ENCODE data around the gene KCNH4. TPM values are rescaled to one million over a fixed set of nuclear protein-coding genes. Genes with fewer than 3 reads are reported as not detected.
"Not testable (repeated sequence)": the region's sequence is repeated elsewhere in the genome, so short reads cannot be mapped to it uniquely, and the experiment has no call there.

KCNH4 gene
- total RNA-seq (2014; rRNA removed; shearing (Covaris generic)) = 0.12 TPM in 1 of 2 replicates, not detected in the other

DNA sequence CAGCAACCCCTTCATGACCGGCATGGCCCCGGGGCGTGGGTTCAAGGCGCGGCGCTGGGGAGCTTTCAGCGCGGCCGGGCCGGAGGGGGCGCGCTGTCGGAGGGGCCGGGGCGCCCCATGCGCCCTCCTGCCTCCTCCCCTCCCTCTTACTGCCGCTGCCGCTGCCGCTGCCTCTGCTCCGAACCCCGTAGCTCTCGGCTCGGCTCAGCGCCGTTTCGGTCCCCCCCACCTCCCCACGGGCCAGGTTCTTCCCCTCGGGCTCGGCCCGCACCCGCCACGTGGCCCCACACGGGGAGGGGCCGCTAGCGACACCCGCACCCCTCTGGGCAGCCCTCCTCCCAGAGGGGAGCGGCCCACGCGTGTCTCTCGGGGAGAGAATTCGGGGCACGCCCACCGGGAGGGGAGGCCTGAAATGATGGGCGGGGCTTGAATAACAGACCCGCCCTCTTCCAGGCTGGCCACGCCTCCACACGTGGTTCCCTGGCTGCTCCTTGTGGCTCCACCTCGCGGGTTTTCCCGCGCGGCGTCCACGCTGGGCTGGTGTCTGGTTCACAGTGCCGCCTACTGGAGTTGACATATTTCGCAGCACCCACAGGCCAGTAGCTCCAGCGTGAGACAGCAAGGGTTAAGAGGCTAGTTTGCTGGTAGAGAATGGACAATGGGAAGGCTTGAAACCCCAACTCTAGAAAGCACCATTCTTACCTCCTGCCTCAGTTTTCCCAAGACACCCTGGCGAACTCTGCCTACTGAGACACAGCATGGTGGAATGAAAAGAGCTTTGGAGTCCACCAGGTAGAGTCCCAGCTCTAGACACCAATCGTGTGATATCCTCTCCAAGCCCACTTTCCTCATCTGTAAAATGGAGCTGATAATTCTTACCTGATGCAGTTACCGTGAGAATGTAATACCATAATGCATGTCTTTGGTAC is at the start of gene KCNH4:
Gene KCNH4, minus strand, starts transcription at position 221 of the 929 bp plus-strand sequence. Its CDS starts 197 bp downstream, at position 24.
- peak; percentile 72 for DNase-seq (ENCODE audit: low read depth)

DNA sequence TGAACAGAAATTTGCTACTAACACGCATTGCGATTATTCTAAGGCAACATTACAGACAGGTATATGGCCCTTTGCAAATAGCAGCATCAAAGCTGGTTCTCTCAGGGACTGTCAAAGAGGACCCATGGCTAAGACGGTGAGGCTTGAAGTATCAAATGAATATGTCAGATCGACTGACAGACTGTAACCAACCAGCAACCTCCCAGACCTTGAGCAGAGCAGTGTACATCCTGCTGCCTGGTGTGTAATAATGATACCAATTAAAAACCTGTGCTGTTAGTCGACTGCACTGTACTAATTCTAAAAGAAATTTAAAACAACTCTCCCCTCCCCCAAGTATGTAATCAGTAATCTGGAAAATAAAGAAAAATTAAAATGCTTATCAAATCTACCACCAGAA is 49.3 kb upstream of the KCNH4 start:
- no peak for DNase-seq (ENCODE audit: low read depth)

GRCh38 chr17:42227849-42228700 is 47.1 kb upstream of the KCNH4 start:
- DNase-seq (ENCODE audit: low read depth) = no peak

DNA sequence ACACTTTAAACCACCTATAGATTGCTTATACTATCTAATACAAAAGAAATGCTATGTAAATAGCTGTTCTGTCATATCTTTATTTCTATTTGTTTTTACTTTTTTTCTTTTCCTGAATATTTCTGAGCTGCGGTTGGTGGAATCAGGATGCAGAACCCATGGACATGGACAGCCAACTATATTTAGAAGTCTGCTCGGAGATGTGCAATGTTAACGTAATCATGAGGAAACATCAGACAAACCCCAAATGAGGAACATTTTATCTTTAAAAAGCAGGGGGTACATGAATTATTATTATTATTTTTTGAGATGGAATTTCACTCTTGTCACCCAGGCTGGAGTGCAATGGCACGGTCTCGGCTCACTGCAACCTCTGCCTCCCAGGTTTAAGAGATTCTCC is 44.7 kb upstream of the KCNH4 start:
- no peak for DNase-seq (ENCODE audit: low read depth)

- DNase-seq (ENCODE audit: low read depth) = no peak
Measured at GRCh38 chr17:42224651-42225050, 43.7 kb upstream of the KCNH4 start.

GRCh38 chr17:42221886-42222745 is 41.2 kb upstream of the KCNH4 start:
- peak; percentile 20 for DNase-seq (ENCODE audit: low read depth)

DNA sequence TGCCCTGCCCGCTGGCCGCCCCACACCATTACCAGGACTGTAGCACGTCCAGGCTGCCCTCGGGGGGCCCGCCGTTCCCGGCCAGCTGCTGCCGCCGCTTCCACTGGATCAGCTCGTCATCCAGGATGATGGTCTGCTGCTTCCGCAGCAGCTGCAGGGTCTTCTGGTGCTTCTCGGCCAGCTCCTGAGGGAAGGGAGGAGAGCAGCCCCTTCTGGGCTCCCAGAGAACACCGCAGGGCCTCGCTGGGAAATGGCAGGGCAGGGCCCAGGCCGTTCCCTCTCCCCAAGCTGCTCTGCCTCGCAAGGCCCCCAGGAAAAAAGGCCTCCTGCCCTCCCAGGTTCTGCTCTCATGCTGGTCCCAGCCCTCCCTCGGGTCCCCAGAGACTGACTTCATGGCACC is 38.3 kb upstream of the KCNH4 start:
- DNase-seq (ENCODE audit: low read depth) = not testable (repeated sequence)

GRCh38 chr17:42214156-42214555 is 33.2 kb upstream of the KCNH4 start:
- no peak for DNase-seq (ENCODE audit: low read depth)

DNA sequence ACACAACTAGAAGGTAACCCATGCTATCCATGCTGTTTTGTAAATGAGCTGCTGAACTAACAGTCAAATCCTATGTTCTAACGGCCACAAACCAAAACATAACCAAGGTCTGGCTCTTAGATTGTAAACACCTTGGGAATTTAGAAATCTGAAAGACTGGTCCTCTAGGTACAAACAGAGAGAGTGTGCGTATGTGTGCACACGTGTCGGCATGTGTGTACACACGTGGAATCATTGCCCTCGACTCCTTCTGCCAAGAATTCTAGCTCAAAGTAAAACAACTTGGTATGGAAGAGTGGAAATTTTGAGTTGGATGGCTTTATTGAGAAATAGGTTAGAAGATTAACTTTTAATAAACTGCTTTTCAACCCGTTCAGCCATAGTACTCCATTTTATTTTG is 31.4 kb upstream of the KCNH4 start:
- no peak for DNase-seq (ENCODE audit: low read depth)

DNA sequence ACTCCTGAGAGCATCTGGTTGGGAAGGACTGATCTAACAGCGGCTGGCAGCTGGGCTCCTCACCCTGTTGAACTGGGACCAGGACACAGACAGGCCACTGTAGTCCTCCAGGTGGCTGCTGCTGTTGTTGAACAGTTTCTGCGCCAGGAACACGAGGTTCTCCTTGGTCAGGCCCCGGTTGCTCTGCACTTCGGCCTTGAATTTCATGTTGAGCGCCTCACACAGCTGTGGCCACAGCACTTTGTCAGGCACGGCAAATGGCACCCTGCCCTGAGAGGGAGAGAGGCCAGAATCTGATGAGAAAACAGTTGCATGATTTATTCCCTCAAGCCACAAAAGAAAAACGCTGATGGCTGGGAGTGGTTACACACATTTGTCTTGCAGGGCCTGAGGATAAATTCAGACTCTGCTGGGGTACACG is 31.0 kb upstream of the KCNH4 start:
- DNase-seq (ENCODE audit: low read depth) = peak; percentile 17

GRCh38 chr17:42210046-42210445 is 29.1 kb upstream of the KCNH4 start:
- no peak for DNase-seq (ENCODE audit: low read depth)

DNA sequence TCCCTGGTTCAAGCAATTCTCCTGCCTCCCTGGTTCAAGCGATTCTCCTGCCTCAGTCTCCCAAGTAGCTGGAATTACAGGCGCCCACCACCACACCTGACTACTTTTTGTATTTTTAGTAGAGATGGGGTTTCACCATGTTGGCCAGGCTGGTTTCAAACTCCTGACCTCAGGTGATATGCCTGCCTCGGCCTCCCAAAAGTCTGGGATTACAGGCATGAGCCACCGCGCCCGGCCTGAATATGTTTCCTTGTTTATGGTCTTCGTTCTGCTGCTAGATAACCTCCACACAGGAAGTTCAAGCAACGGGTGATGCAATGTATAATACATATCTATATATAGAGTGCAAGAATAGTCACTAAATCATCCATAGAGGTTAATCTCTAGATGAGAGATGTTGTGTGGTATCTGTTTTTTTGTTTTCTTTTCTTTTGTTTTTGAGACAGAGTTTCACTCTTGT is 25.2 kb upstream of the KCNH4 start:
- DNase-seq (ENCODE audit: low read depth) = not testable (repeated sequence)

- DNase-seq (ENCODE audit: low read depth) = no peak
Measured at GRCh38 chr17:42203354-42203753, 22.4 kb upstream of the KCNH4 start.

DNA sequence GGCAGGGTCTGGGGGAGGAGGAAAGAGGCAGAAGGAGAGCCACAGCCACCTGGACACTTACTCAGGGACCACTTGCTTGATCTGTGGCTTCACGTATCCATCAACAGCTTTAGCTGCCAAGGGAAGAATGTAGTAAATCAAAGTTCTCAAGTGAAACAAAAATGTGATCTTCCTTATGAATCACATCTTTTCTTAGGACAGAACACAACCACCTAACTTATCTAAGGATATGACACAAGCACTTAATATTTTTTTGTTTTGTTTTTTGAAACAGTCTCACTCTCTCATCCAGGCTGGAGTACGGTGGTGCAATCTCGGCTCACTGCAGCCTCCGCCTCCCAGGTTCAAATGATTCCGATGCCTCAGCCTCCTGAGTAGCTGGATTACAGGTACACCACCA is 21.8 kb upstream of the KCNH4 start:
- DNase-seq (ENCODE audit: low read depth) = no peak

GRCh38 chr17:42202159-42202558 is 21.2 kb upstream of the KCNH4 start:
- DNase-seq (ENCODE audit: low read depth) = no peak

- no peak for DNase-seq (ENCODE audit: low read depth)
Measured at GRCh38 chr17:42201458-42201772, 20.5 kb upstream of the KCNH4 start.

GRCh38 chr17:42200706-42201457 is 19.9 kb upstream of the KCNH4 start:
- DNase-seq (ENCODE audit: low read depth) = no peak

DNA sequence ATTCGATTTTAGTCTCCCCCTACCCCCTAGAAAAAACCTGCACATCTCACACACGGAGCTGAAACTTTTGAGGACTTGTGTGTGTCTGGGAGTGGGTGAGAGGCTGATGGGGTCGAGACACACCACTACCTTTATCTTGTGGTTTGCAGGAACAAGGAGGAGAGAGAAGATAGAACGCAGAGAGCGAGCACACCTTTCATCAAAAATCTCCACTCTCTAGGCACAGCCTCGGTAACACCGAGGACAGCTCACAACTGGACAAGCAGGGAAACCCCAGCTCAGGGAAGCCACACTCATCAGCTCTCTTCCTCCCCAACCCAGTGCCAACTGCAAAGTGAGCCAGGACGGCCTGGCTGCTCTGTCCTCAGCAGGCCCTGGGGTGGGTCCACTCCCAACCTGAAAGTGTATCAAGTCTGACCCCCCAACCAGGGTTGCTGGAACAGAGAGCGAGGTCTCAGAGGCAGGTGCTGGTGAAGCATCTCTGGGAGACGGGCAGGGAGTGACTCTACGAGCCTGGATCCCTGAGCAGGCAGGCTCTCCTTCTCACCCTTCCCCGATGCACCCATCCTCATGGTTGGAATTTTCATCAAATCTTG is 18.6 kb upstream of the KCNH4 start:
- DNase-seq (ENCODE audit: low read depth) = no peak

DNA sequence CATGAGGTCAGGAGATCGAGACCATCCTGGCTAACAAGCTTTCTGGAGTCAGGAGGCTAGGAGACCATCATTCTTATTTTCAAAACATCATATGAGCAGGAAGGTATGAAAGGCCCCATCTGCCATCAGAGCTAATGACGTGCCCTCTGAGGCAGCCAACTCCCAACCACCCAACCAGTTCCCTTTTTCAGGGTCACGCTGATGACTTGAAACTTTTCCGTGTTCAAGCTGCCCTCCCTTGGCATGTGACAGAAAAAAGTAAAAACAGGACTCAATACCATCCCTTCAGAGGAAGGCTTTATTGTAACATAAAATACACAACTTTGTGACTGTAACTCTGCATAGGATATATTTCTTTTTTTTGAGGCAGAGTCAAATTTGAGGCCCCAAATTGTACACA is 18.0 kb upstream of the KCNH4 start:
- no peak for DNase-seq (ENCODE audit: low read depth)

DNA sequence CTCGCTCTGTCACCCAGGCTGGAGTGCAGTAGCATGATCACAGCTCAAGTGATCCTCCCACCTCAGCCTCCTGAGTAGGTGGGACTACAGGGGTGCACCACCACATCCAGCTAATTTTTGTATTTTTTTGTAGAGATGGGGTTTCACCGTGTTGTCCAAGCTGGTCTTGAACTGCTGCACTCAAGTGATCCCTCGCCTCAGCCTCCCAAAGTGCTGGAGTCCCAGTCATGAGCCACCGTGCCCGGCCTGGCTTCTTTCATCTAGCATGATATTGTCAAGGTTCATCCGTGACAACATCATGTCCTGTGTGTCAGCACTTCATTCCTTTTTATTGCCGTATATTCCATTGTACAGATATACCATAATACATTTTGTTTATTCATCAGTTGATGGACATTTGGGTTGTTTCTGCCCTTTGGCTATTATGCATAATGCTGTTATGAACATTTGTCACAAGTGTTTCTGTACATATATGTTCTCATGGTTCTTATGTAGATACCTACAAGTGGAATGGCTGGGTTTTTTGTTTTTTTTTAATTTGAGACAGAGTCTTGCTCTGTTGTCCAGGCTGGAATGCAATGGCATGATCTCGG is 16.7 kb upstream of the KCNH4 start:
- DNase-seq (ENCODE audit: low read depth) = no peak
